IMR-90 (cell line): ENCODE measurements around the gene SYTL2. TPM values are rescaled to one million over a fixed set of nuclear protein-coding genes. Genes with fewer than 3 reads are reported as not detected.
"Not testable (repeated sequence)": the region's sequence is repeated elsewhere in the genome, so short reads cannot be mapped to it uniquely, and the experiment has no call there.

Experiments
- ATAC-seq: fragments of 200-7000 bp; cut with Tn5 transposase; 2 replicates; pipeline ENCODE4 v1.9.1; 2020; ENCODE audit warnings: low read depth, mild to moderate bottlenecking, moderate library complexity
- BruUV-seq: library from RNA; stranded (reverse); fragments of 400-500 nt; replicated peaks from 2 replicates; lab custom pipeline; 2021; lab: Mats Ljungman, UMichigan
- CTCF ChIA-PET: fragments of 300-600 bp; formaldehyde crosslinking; extraction: SDS; loops from one replicate; lab custom pipeline; 2021; ENCODE audit warnings: antibody characterized with exemption; lab: Yijun Ruan, JAX
- POLR2A ChIA-PET: fragments of 300-600 bp; sonication (Branson Sonifier 250); formaldehyde crosslinking; loops from one replicate; lab custom pipeline; 2022; ENCODE audit warnings: antibody characterized with exemption; ENCODE audit not compliant: unreplicated experiment; lab: Charles Lee
- DNase-seq: peaks from one replicate; pipeline ENCODE4 v3.0.0; 2013
- H2AFZ ChIP-seq: replicated peaks from 2 replicates; pipeline ENCODE3; 2013; ENCODE audit warnings: low read length, mild to moderate bottlenecking; ENCODE audit not compliant: poor library complexity
- H2AK5ac ChIP-seq: 2 replicates; pipeline ENCODE4 v1.6.1; 2013; ENCODE audit warnings: low read depth, low read length, inconsistent platforms
- H2AK9ac ChIP-seq: replicated peaks from 2 replicates; pipeline ENCODE3; 2013; ENCODE audit warnings: mild to moderate bottlenecking, low read depth, low read length, moderate library complexity; ENCODE audit not compliant: poor library complexity
- H2BK120ac ChIP-seq: 2 replicates; pipeline ENCODE4 v1.6.1; 2013; ENCODE audit warnings: low read depth, low read length, inconsistent platforms
- H2BK15ac ChIP-seq: 3 replicates; pipeline ENCODE4 v1.6.1; 2013; ENCODE audit warnings: low read depth, low read length, inconsistent platforms
- H2BK20ac ChIP-seq: 2 replicates; pipeline ENCODE4 v1.6.1; 2013; ENCODE audit warnings: low read depth, mild to moderate bottlenecking, inconsistent platforms, low read length, moderate library complexity
- H2BK5ac ChIP-seq: 2 replicates; pipeline ENCODE4 v1.6.1; 2013; ENCODE audit warnings: mild to moderate bottlenecking, low read depth, low read length, inconsistent platforms; ENCODE audit not compliant: poor library complexity, severe bottlenecking
- H3K14ac ChIP-seq: replicated peaks from 2 replicates; pipeline ENCODE4 v1.6.1; 2013; ENCODE audit warnings: low read depth, low read length, inconsistent platforms
- H3K18ac ChIP-seq: 2 replicates; pipeline ENCODE4 v1.6.1; 2013; ENCODE audit warnings: low read depth, low read length, control low read depth
- H3K23ac ChIP-seq: 2 replicates; pipeline ENCODE4 v1.6.1; 2013; ENCODE audit warnings: low read depth, low read length, inconsistent platforms
- H3K27ac ChIP-seq: 2 replicates; pipeline ENCODE4 v1.5.1; 2013; ENCODE audit warnings: mild to moderate bottlenecking, control low read depth, low read length; ENCODE audit not compliant: insufficient read depth
- H3K27me3 ChIP-seq: 2 replicates; pipeline ENCODE4 v1.6.1; 2013; ENCODE audit warnings: low read length; ENCODE audit not compliant: control insufficient read depth, insufficient read depth
- H3K36me3 ChIP-seq: 2 replicates; pipeline ENCODE4 v1.6.1; 2013; ENCODE audit warnings: low read length, mixed read lengths; ENCODE audit not compliant: control insufficient read depth, insufficient read depth
- H3K4ac ChIP-seq: 2 replicates; pipeline ENCODE4 v1.6.1; 2013; ENCODE audit warnings: low read depth, low read length, inconsistent platforms
- H3K4me1 ChIP-seq: 2 replicates; pipeline ENCODE4 v1.6.1; 2013; ENCODE audit warnings: low read length, mixed read lengths; ENCODE audit not compliant: control insufficient read depth, insufficient read depth
- H3K4me2 ChIP-seq: 2 replicates; pipeline ENCODE4 v1.6.1; 2013; ENCODE audit warnings: low read depth, mild to moderate bottlenecking, control low read depth, low read length, moderate library complexity
- H3K4me3 ChIP-seq: 2 replicates; pipeline ENCODE4 v1.5.1; 2013; ENCODE audit warnings: low read depth, mild to moderate bottlenecking, control low read depth, low read length, moderate library complexity; ENCODE audit not compliant: insufficient read depth
- H3K56ac ChIP-seq: 2 replicates; pipeline ENCODE4 v1.6.1; 2013; ENCODE audit warnings: low read length, inconsistent platforms; ENCODE audit not compliant: insufficient read depth; ENCODE audit errors: extremely low read depth
- H3K79me1 ChIP-seq, 2 experiments: 2 replicates each; pipeline ENCODE4 v1.6.1; 2013; ENCODE audit warnings: low read length in 2 of 2, inconsistent platforms in 1 of 2, low read depth in 1 of 2
- H3K9ac ChIP-seq: 2 replicates; pipeline ENCODE4 v1.6.1; 2013; ENCODE audit warnings: low read depth, low read length, control low read depth
- H3K9me1 ChIP-seq: 2 replicates; pipeline ENCODE4 v1.6.1; 2013; ENCODE audit warnings: low read length, inconsistent platforms; ENCODE audit not compliant: insufficient read depth
- H3K9me3 ChIP-seq: 2 replicates; pipeline ENCODE4 v1.6.1; 2013; ENCODE audit warnings: low read length; ENCODE audit not compliant: control insufficient read depth, insufficient read depth
- H4K20me1 ChIP-seq: 2 replicates; pipeline ENCODE4 v1.6.1; 2013; ENCODE audit warnings: low read length, inconsistent platforms; ENCODE audit not compliant: insufficient read depth
- H4K5ac ChIP-seq: 2 replicates; pipeline ENCODE4 v1.6.1; 2013; ENCODE audit warnings: mild to moderate bottlenecking, low read depth, low read length, control low read depth
- H4K8ac ChIP-seq, 2 experiments: 2 replicates each; pipeline ENCODE4 v1.6.1; 2013; ENCODE audit warnings: low read depth in 2 of 2, low read length in 2 of 2, control low read depth in 1 of 2, inconsistent platforms in 1 of 2
- H4K91ac ChIP-seq: 2 replicates; pipeline ENCODE4 v1.6.1; 2013; ENCODE audit warnings: low read depth, low read length, inconsistent platforms; ENCODE audit not compliant: insufficient read depth
- WGBS, 2 experiments: methylation state at CpG; one replicate each; pipeline versions ENCODE4 v1.1.5 to v1.1.7; 2013; ENCODE audit warnings: missing lambda C conversion rate in 2 of 2; ENCODE audit not compliant: insufficient read length in 1 of 2; ENCODE audit errors: extremely low coverage in 2 of 2; 5-methylcytosine and 5-hydroxymethylcytosine counted together
- dilution Hi-C: fragments of 300-500 bp; cut with HindIII; formaldehyde crosslinking; loops from one replicate; pipeline ENCODE4 v1.14.3; 2018; ENCODE audit warnings: low sequenced_read_pairs; ENCODE audit not compliant: unreplicated experiment
- in situ Hi-C: fragments of 300-500 bp; cut with MboI; formaldehyde crosslinking; loops from 3 replicates; pipeline ENCODE4 v1.14.3; 2019; ENCODE audit warnings: low sequenced_read_pairs, inconsistent platforms, mixed read lengths
- intact Hi-C: fragments of 100-400 bp; cut with micrococcal nuclease; formaldehyde crosslinking; loops from 2 replicates; pipeline ENCODE4 v1.10.0; 2022
- polyA plus RNA-seq, 3 experiments: library from polyadenylated mRNA; depleted of rRNA; stranded (reverse); fragments of >200 nt; gene quantifications; 2 replicates each; pipeline ENCODE4 v1.2.3, GENCODE V29; 2012; ENCODE audit warnings: low replicate concordance in 1 of 3
- total RNA-seq: library from RNA; depleted of rRNA; stranded (reverse); fragments of >200 nt; gene quantifications from 2 replicates; pipeline ENCODE4 v1.2.3, GENCODE V29; 2012

SYTL2 gene
- total and polyA plus RNA-seq, 2 of the 4 experiments (the other 2 are of a cell fraction), result 45.2 to 70.0 TPM

DNA sequence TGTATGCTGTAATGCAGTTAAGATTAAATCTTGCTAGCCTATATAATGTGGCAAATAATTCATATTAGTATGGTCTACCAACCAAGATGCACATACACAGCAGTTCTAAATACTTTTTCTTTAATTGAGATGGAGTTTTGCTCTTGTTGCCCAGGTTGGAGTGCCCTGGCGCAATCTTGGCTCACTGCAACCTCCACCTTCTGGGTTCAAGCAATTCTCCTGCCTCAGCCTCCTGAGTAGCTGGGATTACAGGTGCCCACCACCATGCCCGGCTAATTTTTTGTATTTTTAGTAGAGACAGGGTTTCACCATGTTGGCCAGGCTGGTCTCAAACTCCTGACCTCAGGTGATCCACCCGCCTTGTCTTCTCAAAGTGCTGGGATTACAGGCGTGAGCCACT, 156.6 kb downstream of the SYTL2 start:
- H2AK5ac ChIP-seq, H2BK120ac ChIP-seq, BruUV-seq, H3K18ac ChIP-seq, H3K14ac ChIP-seq, dilution Hi-C loops, H3K4me2 ChIP-seq, H3K36me3 ChIP-seq, H2BK5ac ChIP-seq, H3K9me3 ChIP-seq, H3K4me3 ChIP-seq, H3K4ac ChIP-seq, H2BK15ac ChIP-seq, H3K9me1 ChIP-seq, CTCF ChIA-PET, intact Hi-C loops, H4K91ac ChIP-seq, H2AK9ac ChIP-seq, H4K5ac ChIP-seq, H3K27ac ChIP-seq, ATAC-seq, H3K9ac ChIP-seq, DNase-seq, H3K27me3 ChIP-seq, H3K56ac ChIP-seq, H2BK20ac ChIP-seq, H4K8ac ChIP-seq, H3K23ac ChIP-seq, in situ Hi-C loops, H2AFZ ChIP-seq, H3K4me1 ChIP-seq: not testable (repeated sequence)
- POLR2A ChIA-PET, result interaction anchor here (0.9 kb wide), 1 partner anchor 26 kb away, joined by 4 read pairs; the partner anchor contains the start of gene TMEM126B
- Histone ChIP-seq H4K20me1 (peaks cover 15% of the 10 kb centered on the region; the same call in 1 of the 2 replicates), H3K79me1 (peaks cover 3 to 42% of the 10 kb centered on the region in 2 experiments; a peak in 3 of 4 replicates)
- no CpG with 5 or more reads among the region's 4 CpGs for WGBS, 2 experiments
